Activated T-cell treated with anti-CD3 and anti-CD28 coated beads for 24 hours (primary cell): ENCODE results near the gene C10orf67.

ENCODE experiments used
- DNase-seq: peaks from one replicate; pipeline ENCODE4 v3.0.0-alpha.2; 2020; ENCODE audit warnings: low read depth

Gene C10orf67

GRCh38 chr10:23158370-23158769, 186.2 kb downstream of the C10orf67 start:
- DNase-seq = peak; percentile 26

GRCh38 chr10:23157691-23158369, 186.8 kb downstream of the C10orf67 start:
- DNase-seq = no peak

- DNase-seq = no peak
These were observed 187.3 kb downstream of the C10orf67 start for GRCh38 chr10:23157239-23157681.

GRCh38 chr10:23156447-23157150, 188.0 kb downstream of the C10orf67 start:
- no peak for DNase-seq

DNA sequence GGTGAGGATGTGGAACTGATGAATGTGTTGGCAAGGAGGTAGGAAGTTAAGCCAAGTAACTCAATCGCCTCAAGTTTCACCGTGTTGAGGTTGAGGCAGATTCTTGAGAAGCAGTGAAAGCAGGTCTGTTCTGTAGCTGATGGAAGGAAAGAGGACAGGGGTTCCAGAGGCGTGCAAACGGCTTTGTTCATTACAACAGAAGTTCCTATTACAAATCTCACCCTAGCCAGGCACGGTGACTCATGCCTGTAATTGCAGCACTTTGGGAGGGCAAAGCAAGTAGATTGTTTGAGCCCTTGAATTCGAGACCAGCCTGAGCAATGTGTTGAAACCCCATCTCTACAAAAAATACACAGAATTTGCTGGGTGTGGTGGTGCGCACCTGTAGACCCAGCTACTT, 189.4 kb downstream of the C10orf67 start:
- DNase-seq = no peak
